ENCODE measurements around the gene COG5. TPM values are rescaled to one million over a fixed set of nuclear protein-coding genes. Genes with fewer than 3 reads are reported as not detected.

Gene COG5
- total RNA-seq, 1 experiment from 2014 or later: 38.5 TPM

DNA sequence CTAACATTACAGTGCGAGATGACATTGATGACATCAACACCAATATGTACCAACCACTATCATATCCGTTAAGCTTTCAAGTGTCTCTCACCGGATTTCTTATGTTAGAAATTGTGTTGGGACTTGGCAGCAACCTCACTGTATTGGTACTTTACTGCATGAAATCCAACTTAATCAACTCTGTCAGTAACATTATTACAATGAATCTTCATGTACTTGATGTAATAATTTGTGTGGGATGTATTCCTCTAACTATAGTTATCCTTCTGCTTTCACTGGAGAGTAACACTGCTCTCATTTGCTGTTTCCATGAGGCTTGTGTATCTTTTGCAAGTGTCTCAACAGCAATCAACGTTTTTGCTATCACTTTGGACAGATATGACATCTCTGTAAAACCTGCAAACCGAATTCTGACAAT, 89.6 kb downstream of the COG5 start:
- in situ Hi-C loops (cut with HindIII; ENCODE audit: low pct_unique_long_range_greater_than_20kb, low sequenced_read_pairs): no loop called here
- DNase-seq (ENCODE audit: low read depth): no peak

DNA sequence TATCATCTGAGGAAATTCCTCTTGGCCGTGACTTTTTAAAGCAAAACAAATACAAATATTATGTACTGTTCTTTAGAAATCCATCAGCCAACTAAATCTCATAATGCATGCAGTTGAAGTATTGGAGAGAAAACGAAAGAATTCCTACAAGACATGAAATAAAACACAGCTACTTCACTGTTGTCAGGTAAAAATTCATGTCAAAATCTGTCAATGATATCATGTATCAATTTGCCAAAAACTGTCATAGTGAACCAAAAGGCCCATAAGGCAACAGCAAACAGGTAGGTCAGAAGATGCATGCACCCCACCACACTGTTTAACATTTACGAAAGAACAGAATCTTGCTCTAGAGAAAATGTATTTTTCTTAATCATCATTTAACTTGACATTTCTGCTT, 91.6 kb downstream of the COG5 start:
- no peak for DNase-seq (ENCODE audit: low read depth)
- in situ Hi-C loops (cut with HindIII; ENCODE audit: low pct_unique_long_range_greater_than_20kb, low sequenced_read_pairs): no loop called here

DNA sequence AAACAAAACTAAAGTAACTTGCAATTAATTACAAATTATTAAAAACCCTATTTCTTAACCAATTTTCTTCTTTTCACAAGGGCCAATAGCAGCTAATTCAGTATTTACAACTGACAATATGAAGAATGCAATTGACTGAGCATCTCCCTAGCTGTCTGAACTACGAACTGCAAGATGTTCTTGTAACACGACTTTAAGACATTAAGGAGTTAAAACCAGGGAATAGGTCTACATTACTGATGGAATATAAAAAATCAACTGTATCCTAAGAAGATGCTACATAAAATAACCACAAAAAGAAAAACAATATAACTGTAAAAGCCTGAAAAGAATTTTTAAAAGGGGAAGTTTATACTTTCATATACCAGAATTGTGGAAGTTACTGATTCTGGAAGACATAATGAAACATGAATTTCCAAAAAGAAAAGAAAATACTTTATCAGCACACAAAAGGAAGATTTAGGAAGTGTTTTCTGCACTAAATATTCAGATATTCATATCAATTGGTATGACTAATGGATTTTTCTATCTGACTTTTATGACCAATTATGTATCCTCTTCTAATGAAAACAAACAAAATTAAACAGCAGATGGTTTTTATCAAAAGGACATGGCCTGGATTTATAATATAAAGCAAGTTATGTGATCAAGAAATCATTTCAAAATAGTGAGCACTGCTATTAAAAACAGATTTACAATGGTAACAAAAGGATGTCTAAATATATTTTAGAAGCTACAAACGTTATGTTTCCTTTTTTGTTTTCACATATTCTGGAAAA, 92.2 kb downstream of the COG5 start:
- in situ Hi-C loops (cut with HindIII; ENCODE audit: low pct_unique_long_range_greater_than_20kb, low sequenced_read_pairs): no loop called here
- DNase-seq (ENCODE audit: low read depth): no peak

DNA sequence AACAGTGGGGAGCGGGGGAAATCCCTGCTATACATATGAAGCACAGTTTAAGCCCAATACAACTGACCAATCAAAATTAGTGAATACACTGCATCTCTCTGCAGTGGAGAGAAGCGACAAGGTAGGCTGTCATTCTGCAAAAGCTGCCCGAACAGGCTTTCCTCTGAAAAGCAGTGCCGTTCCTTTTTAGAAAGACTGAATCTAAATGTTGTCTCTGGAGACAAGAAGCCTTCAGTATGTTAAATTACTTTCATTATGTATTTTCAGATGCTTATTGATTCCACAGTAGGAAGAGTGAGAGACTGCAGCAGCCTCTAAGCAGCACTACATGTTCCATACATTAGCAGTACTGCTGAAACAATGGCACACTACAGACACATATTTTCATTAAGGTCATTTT, 93.8 kb downstream of the COG5 start, which contains the start of gene GPR22:
TSS of gene GPR22 (plus strand) at position 129 of the 400 bp plus-strand sequence. CDS start 4,004 bp downstream, outside the sequence.
- in situ Hi-C loops (cut with HindIII; ENCODE audit: low pct_unique_long_range_greater_than_20kb, low sequenced_read_pairs): no loop called here
- DNase-seq (ENCODE audit: low read depth): no peak

DNA sequence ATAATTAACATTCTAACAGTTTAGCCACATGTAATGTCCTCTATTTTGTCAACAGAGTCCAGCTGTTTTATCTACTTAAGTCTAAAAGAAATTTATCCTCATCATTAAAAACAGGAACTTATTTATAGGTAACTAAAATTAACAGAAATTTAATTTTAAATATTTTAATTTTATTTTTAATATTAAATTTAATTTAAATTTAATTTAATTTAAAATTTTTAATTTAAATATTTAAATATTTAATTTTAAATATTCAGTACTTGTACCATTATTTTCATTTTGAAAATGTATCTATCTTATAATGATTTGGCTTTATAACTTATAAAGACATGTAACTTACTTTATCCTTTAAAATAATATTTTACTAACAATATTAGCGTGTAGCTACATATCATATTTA, 94.9 kb downstream of the COG5 start:
- no peak for DNase-seq (ENCODE audit: low read depth)
- in situ Hi-C loops (cut with HindIII; ENCODE audit: low pct_unique_long_range_greater_than_20kb, low sequenced_read_pairs): no loop called here

DNA sequence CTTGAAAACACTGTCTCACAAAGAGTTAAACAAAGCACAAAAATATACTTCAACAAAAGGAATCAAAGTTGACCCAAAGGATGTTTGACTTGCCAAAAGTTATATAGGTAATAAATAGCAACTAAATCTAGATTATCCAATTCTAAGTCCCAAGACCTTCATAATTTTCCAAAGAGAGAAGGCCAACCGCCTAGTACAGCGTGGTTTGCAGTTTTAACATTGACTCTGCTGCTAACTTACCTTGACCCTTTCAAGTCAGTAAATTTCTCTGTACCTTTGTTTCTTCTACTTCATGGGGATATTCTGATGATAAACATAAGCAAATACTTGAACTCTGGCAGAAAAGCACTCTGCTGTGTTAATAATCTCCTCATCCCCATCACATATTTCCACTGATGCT, 95.7 kb downstream of the COG5 start:
- DNase-seq (ENCODE audit: low read depth): no peak
- in situ Hi-C loops (cut with HindIII; ENCODE audit: low pct_unique_long_range_greater_than_20kb, low sequenced_read_pairs): no loop called here

DNA sequence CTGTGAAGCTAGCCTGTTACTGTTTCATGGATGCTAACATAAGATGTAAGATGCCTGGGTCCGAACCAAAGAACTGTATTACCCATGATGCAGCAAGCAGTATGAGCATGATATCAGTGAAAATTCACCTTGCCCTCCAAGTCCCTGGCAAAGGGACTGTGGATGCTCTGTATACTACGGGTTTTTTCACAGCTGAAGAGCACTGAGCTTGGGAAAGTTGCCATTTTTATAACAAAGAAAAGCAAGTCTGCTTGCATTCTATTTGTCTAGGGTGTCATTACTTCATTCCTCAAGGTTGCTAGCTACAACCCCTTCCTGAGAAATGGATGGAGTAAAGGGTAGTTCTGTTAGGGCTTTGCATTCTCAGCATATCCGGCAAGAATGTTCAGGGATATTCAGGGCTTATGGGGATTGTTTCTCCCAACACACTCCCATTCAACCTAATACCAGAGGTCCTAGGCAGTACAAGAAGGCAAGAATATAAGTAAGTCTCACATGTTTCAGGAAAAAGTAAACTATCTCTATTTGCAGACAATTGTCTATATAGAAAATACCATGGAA, 99.0 kb downstream of the COG5 start:
- in situ Hi-C loops (cut with HindIII; ENCODE audit: low pct_unique_long_range_greater_than_20kb, low sequenced_read_pairs): no loop called here
- no peak for DNase-seq (ENCODE audit: low read depth)

DNA sequence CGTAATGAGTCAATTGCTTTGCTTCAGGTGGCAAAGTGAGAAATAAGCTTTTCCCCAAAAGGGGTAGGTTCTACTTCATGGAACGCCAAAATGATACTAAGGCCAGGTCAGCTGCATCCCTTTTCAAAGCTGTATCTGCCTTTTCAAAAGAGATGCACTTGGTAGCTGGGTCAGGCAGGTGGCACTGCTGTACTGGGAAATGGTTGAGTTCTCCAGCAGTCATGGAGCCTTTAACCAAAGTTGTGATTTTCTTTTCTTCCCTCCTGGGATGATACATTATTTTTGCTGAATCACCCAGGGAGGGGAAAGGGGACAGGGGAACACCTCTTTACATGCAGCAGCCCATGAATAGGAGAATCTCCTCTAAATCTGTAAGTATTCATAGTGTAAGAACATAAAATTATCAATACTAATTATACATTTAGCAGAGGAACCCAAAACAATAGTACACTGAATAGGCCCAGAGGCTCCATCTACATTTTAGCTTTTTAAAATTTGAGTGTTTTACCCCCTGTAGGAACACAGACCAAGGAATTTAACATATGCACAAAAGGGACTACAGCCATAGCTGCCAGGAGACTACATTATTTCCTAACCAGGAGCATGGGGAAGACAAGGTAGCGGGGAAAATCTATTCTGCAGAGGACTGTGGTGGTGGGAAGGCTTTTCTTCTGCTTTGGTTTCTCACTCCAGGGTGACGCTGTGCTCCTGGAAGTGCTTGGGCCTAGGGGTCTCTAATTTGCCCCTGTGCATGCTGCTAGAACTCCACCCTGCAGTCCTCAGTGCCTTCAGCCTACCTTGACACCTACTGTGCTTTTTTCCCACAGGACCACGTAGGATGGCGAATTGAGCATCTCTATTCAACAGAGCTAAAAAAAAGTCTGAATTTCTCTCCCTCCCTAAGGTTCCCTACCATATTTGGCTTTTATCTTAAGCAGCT, 100.3 kb downstream of the COG5 start:
- DNase-seq (ENCODE audit: low read depth): peak; percentile 59
- in situ Hi-C loops (cut with HindIII; ENCODE audit: low pct_unique_long_range_greater_than_20kb, low sequenced_read_pairs): no loop called here

DNA sequence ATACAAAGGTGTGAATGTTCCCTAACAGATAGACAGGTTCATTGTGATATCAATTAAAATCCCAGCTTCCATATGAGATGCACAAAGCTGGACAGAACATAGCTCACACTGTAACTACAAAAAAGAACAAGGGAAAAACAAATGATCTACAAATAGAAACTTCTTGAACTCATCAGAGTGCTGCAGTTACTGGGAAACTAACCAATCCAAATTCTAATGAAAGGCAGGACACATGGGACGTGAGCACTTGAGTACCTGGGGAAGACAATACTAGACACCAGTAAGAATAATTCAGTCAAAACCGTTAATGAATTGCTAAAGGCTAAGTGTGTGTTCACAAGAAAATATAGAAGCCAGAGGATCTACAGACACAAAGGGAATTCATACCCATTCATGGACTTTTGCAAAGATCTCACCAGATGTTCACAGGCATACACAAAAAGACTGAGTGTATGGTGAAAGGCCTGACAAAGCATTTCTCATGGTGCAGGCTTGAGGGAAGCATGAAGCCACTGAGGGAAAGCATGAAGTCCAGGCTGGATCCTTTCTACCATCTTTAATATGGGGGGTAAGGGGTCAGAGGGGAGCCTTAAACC, 101.7 kb downstream of the COG5 start:
- DNase-seq (ENCODE audit: low read depth): no peak
- in situ Hi-C loops (cut with HindIII; ENCODE audit: low pct_unique_long_range_greater_than_20kb, low sequenced_read_pairs): no loop called here

DNA sequence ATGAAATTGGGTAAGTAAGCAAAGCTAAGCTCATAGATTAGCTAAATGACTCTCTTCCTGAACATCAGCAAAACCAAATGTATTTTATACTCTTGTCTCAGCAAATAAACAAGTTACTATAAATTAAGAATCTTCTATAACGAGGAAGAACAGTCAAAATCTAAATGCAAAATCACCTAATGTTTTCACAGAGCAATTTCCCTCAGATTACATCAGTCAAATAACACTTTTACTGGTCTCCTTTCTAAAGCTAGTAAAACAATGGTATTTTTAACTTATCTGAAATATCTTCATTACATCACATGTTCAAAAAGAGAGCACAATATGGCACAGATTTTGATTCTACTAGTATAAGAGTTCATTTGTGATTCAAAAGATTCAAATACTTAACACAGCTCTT, 110.3 kb downstream of the COG5 start:
- DNase-seq (ENCODE audit: low read depth): no peak
- in situ Hi-C loops (cut with HindIII; ENCODE audit: low pct_unique_long_range_greater_than_20kb, low sequenced_read_pairs): no loop called here

DNA sequence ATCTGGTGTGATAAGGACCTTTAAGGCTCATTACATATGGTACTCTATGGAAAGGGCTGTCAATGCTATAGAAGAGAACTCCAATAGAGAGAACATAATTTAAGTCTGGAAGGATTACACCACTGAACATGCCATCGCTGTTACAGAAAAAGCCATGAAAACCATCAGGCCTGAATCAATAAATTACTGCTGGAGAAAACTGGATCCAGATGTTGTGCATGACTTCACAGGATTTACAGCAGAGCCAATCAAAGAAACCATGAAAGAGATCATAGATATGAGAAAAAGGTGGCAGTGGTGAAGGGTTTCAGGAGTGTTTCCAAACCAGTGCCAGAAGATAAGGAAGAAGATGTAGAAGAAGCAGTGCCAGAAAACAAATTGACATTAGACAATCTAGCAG, 112.8 kb downstream of the COG5 start:
- no peak for DNase-seq (ENCODE audit: low read depth)
- in situ Hi-C loops (cut with HindIII; ENCODE audit: low pct_unique_long_range_greater_than_20kb, low sequenced_read_pairs): no loop called here

DNA sequence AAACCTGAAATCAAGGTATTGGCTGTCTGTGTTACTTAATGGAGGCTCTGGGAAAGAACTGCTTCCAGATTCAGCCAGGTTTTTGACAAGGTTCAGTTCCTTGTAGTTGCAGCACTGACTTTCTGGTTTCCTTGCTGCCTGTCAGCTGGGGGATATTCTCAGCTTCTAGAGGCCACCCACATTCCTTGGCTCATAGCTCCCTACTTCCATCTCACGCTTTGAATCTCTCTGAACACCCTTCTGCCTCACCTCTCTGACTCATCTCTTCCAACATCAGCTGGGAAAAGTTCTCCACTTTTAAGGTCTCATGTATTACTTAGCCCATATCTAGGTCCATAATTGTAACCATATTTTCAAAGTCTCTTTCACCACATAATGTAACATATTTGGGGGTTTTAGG, 116.7 kb downstream of the COG5 start:
- DNase-seq (ENCODE audit: low read depth): no peak
- in situ Hi-C loops (cut with HindIII; ENCODE audit: low pct_unique_long_range_greater_than_20kb, low sequenced_read_pairs): no loop called here

DNA sequence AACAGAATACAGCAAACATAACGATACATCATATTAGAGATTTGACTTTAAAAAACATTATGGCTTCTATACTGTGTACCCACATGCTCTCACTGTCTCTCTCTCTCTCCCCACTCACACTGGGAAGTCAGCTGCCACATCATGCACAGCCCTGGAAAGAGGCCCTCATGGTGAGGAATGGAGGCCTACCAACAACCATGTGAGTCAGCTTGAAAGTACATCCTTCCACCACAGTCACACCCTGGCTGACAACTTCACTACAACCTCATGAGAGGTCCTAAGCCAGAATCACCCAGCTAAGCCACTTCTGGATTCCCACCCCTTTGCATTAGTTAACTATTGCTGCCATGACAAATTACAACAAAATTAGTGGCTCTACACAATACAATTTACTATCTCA, 117.2 kb downstream of the COG5 start:
- in situ Hi-C loops (cut with HindIII; ENCODE audit: low pct_unique_long_range_greater_than_20kb, low sequenced_read_pairs): no loop called here

DNA sequence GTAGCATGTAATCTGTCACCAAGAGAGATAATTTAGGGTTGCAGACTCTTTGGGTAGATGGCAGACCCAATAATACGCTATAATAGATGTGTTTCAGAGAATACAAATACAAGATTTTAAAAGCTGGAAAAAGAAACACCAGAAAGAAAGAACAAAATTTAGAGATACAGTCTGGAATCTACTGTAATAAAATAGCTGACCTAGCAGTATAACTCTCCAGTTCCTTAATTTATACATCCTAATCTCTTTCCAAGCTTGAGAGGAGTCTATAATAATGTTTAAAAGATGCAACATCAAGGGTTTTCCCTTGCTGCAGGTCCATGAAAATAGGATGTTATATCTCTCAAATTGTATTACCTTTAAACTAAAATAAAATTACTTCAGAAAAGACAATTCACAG, 121.0 kb downstream of the COG5 start:
- no peak for DNase-seq (ENCODE audit: low read depth)
- in situ Hi-C loops (cut with HindIII; ENCODE audit: low pct_unique_long_range_greater_than_20kb, low sequenced_read_pairs): no loop called here

More for the DNA sequence above, 117.2 kb downstream of the COG5 start:
- no peak for DNase-seq (ENCODE audit: low read depth)

DNA sequence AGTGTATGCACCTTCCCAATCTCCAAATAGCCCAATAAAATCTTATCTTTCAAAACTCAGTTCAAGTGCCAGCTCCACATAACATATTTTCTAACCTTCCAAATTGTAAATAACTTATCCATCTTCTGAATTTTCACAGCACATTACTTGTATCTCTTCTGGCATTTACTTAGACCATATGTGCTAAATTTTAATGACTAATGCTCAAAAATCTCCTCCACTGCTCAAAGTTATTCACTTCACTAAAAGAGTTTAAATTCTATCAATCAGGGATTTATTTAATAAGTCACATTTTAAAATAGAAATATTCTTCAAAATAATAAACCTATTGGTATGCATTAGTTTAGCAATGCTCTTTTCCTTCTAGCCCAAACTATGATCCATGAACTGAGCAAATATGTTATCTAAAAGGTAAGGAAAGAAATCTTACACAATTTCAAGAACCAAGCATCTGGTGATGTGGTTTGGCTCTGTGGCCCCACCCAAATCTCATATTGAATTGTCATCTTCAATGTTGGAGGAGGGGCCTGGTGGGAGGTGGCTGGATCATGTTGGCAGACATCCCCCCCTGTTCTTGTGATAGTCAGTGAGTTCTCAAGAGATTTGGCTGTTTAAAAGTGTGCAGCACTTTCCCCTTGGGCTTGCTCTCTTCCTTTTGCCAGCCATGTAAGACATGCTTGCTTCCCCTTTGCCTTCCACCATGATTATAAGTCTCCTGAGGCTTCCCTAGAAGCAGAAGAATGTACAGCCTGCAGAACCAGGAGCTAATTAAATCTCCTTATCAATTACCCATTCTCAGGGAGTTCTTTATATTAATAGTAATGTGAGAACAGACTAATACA, 121.9 kb downstream of the COG5 start:
- DNase-seq (ENCODE audit: low read depth): no peak
- in situ Hi-C loops (cut with HindIII; ENCODE audit: low pct_unique_long_range_greater_than_20kb, low sequenced_read_pairs): no loop called here

DNA sequence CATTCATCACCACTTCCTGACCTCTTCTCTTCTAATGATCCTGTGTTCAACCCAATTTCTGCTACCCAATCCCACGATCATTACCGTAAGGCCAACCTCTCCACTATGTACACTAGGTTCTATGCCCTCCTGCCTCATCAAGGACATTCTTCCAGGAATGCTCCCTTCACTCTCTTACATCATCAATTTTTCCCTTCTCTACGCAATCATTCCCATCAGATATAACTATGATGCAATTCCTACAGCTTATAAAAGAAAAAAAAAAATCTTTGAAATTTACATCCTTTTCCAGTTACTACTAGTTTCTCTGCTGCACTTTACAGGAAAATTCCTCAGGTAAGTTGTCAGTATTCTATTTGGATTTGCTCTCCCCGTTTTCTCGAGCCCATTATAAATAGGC, 124.7 kb downstream of the COG5 start:
- in situ Hi-C loops (cut with HindIII; ENCODE audit: low pct_unique_long_range_greater_than_20kb, low sequenced_read_pairs): no loop called here
- DNase-seq (ENCODE audit: low read depth): no peak

DNA sequence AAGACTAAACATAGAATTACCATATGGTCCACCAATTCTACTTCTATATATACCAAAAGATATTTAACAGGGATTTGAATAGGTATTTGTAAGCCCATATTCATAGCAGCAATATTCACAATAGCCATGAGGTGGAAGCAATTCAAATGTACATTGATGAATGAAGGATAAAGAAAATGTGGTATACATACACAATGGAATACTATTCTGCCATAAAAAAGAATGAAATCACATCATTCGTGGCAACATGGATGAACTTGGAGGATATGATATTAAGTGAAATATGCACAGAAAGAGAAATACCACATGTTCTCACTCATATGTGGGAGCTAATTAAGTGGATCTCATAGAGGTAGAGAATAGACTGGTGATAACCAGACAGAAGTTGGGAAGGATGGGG, 128.0 kb downstream of the COG5 start:
- in situ Hi-C loops (cut with HindIII; ENCODE audit: low pct_unique_long_range_greater_than_20kb, low sequenced_read_pairs): no loop called here
- no peak for DNase-seq (ENCODE audit: low read depth)

DNA sequence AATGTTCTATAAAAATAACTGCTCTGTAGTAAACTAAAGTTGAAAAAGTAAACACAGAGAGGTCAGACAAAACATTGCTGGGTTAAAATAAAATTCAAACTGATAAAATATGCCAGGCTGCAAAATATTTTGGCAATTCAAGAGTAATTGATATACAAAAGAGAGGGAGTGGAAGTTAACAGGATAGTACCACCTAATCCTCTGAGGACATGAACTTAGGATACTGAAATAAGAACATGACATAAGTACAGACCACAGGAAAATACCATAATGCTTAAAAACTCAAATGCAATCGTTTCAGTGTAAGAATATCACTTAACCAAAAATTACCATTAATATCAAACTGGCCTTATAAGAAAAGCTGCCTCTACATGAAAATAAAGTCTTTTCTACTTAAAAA, 131.5 kb downstream of the COG5 start:
- no peak for DNase-seq (ENCODE audit: low read depth)
- in situ Hi-C loops (cut with HindIII; ENCODE audit: low pct_unique_long_range_greater_than_20kb, low sequenced_read_pairs): no loop called here
